ENCODE results near the gene SOS2. TPM values are rescaled to one million over a fixed set of nuclear protein-coding genes. Genes with fewer than 3 reads are reported as not detected.

SOS2 gene
- total RNA-seq, 1 experiment from 2014 or later: 9.4 TPM

- no peak for TF ChIP-seq CTCF (conservative IDR thresholded peaks at IDR 0.05)
- Histone ChIP-seq H3K18ac (ENCODE audit: insufficient read length, low read depth, low read length) (no peak overlapping the region), H3K79me2 (ENCODE audit: insufficient read depth, low read length) (no peaks in the 10 kb centered on the region), H4K5ac (ENCODE audit: insufficient read length, low read depth, low read length) (no peak overlapping the region), H3K4me2 (ENCODE audit: insufficient read depth, insufficient read length, low read length) (no peak overlapping the region), H2BK20ac (ENCODE audit: low read depth, low read length, poor library complexity, severe bottlenecking) (no peak overlapping the region), H2BK12ac (ENCODE audit: insufficient read length, low read depth, low read length) (no peak overlapping the region), H2BK5ac (ENCODE audit: insufficient read length, low read length) (no peak overlapping the region), H3K4ac (ENCODE audit: low read depth, low read length) (no peak overlapping the region), H3K79me1 (ENCODE audit: insufficient read depth, low read depth, low read length, poor library complexity, severe bottlenecking) (no peaks in the 10 kb centered on the region), H2BK120ac (ENCODE audit: low read depth, low read length, poor library complexity, severe bottlenecking) (no peak overlapping the region), H3T11ph (ENCODE audit: low read length) (no peak overlapping the region), H4K20me1 (ENCODE audit: control insufficient read depth, insufficient read depth, insufficient read length) (no peaks in the 10 kb centered on the region), H3K9me3 (ENCODE audit: control insufficient read depth, low read depth, low read length) (no peaks in the 10 kb centered on the region), H4K91ac (ENCODE audit: insufficient read length, low read depth, low read length) (no peak overlapping the region), H4K8ac (replicated peaks; ENCODE audit: insufficient read length, low read depth, low read length) (no peak overlapping the region), H3K23me2 (ENCODE audit: insufficient read length, low read depth, low read length, poor library complexity, severe bottlenecking) (no peaks in the 10 kb centered on the region), H3K9ac (ENCODE audit: extremely low read depth, insufficient read length, low read length) (no peak overlapping the region), H3K4me1 (ENCODE audit: insufficient read depth, low read length) (no peaks in the 10 kb centered on the region), H3K14ac (ENCODE audit: insufficient read depth, low read length) (no peak overlapping the region), H3K56ac (ENCODE audit: insufficient read length, low read depth, low read length) (no peak overlapping the region), H3K27me3 (ENCODE audit: insufficient read depth, low read length) (no peaks in the 10 kb centered on the region), H3K27ac (ENCODE audit: insufficient read length, low read depth, low read length) (no peak overlapping the region), H2AFZ (ENCODE audit: low read length) (no peak overlapping the region), H3K23ac (ENCODE audit: insufficient read length, low read depth, low read length) (no peak overlapping the region), H2AK5ac (ENCODE audit: insufficient read length, low read length) (no peak overlapping the region), H2BK15ac (ENCODE audit: low read depth, low read length) (no peak overlapping the region)
- no CpG with 5 or more reads among the region's 10 CpGs for WGBS (ENCODE audit: extremely low coverage, insufficient read length, low lambda C conversion rate)
- H3K9me3 Mint-ChIP-seq: no peaks in the 10 kb centered on the region; a peak in 1 of 5 replicates
- H3K4me1 Mint-ChIP-seq: peaks cover 4% of the 10 kb centered on the region in 2 experiments
- H3K27me3 Mint-ChIP-seq (ENCODE audit: low read depth): peaks cover 2% of the 10 kb centered on the region; the same call in 1 of the 2 replicates
- H3K4me3 Mint-ChIP-seq: no peak overlapping the region; a peak in 1 of 5 replicates
- H3K27ac Mint-ChIP-seq: no peak overlapping the region; a peak in 1 of 7 replicates
- DNase-seq: no peak
- no peaks in the 10 kb centered on the region for H3K36me3 Mint-ChIP-seq (ENCODE audit: insufficient read depth in 1 of 3, low read depth in 3 of 3)
Observed at GRCh38 chr14:50082784-50083466, 148.5 kb downstream of the SOS2 start.

Data from H9 (cell line).